ENCODE measurements around the gene NLGN1.

DNA sequence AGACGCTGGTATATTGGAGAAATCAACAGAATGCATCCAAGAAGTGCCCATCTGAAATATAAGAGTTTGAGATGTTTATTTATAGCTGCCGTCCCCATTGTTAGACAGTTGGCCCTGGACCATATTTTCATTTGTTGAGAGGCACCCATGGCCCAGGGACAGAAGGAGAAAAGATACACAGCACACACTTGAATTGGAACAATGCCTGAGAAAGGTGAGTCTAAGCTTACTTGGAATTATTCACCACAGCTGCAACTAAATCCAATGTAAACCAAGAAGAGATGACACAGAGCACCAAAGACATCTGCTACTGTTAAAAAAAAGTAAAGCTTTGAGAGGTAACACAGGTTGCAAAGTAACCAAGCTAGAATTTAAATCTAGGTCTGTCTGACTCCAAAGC is 936.1 kb downstream of the NLGN1 start:
- TF ChIP-seq, protein P1, sequence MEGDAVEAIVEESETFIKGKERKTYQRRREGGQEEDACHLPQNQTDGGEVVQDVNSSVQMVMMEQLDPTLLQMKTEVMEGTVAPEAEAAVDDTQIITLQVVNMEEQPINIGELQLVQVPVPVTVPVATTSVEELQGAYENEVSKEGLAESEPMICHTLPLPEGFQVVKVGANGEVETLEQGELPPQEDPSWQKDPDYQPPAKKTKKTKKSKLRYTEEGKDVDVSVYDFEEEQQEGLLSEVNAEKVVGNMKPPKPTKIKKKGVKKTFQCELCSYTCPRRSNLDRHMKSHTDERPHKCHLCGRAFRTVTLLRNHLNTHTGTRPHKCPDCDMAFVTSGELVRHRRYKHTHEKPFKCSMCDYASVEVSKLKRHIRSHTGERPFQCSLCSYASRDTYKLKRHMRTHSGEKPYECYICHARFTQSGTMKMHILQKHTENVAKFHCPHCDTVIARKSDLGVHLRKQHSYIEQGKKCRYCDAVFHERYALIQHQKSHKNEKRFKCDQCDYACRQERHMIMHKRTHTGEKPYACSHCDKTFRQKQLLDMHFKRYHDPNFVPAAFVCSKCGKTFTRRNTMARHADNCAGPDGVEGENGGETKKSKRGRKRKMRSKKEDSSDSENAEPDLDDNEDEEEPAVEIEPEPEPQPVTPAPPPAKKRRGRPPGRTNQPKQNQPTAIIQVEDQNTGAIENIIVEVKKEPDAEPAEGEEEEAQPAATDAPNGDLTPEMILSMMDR (IDR thresholded peaks at IDR 0.05; ENCODE audit: poor library complexity, severe bottlenecking) = no peak
- TF ChIP-seq MXI1 (conservative IDR thresholded peaks at IDR 0.05; ENCODE audit: poor library complexity, severe bottlenecking) = no peak
- TF ChIP-seq, protein P2, sequence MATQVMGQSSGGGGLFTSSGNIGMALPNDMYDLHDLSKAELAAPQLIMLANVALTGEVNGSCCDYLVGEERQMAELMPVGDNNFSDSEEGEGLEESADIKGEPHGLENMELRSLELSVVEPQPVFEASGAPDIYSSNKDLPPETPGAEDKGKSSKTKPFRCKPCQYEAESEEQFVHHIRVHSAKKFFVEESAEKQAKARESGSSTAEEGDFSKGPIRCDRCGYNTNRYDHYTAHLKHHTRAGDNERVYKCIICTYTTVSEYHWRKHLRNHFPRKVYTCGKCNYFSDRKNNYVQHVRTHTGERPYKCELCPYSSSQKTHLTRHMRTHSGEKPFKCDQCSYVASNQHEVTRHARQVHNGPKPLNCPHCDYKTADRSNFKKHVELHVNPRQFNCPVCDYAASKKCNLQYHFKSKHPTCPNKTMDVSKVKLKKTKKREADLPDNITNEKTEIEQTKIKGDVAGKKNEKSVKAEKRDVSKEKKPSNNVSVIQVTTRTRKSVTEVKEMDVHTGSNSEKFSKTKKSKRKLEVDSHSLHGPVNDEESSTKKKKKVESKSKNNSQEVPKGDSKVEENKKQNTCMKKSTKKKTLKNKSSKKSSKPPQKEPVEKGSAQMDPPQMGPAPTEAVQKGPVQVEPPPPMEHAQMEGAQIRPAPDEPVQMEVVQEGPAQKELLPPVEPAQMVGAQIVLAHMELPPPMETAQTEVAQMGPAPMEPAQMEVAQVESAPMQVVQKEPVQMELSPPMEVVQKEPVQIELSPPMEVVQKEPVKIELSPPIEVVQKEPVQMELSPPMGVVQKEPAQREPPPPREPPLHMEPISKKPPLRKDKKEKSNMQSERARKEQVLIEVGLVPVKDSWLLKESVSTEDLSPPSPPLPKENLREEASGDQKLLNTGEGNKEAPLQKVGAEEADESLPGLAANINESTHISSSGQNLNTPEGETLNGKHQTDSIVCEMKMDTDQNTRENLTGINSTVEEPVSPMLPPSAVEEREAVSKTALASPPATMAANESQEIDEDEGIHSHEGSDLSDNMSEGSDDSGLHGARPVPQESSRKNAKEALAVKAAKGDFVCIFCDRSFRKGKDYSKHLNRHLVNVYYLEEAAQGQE (IDR thresholded peaks at IDR 0.05; ENCODE audit: borderline replicate concordance) = no peak

Data from neural cell (in vitro differentiated cells).